Measurements from ENCODE around the gene ACTR3.

DNA sequence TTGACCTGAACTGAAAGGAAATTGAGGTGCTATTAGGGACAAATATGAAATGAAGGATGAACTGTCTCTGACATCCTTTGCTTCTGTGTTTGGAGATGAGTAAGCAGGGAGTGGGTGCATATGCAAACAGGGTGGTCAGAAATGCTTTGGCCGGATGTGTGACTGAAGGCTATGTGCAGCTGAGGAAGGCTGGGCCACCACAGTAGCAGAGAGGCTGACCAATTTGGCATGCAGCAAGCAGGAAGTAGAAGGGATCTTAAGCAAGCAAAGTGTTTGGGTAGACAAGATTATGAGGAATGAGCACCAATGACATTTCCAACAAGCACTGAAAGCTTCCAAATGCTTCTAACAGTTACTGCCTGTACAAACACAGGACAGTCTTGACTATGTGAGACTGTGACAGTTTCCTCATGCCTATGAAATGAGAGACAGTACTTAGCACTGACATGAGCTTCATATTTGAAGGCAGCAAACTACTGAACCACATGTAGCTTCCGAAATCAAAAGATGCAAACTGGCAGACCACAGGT, 3.3 kb upstream of the ACTR3 start:
- TF ChIP-seq, protein P1, sequence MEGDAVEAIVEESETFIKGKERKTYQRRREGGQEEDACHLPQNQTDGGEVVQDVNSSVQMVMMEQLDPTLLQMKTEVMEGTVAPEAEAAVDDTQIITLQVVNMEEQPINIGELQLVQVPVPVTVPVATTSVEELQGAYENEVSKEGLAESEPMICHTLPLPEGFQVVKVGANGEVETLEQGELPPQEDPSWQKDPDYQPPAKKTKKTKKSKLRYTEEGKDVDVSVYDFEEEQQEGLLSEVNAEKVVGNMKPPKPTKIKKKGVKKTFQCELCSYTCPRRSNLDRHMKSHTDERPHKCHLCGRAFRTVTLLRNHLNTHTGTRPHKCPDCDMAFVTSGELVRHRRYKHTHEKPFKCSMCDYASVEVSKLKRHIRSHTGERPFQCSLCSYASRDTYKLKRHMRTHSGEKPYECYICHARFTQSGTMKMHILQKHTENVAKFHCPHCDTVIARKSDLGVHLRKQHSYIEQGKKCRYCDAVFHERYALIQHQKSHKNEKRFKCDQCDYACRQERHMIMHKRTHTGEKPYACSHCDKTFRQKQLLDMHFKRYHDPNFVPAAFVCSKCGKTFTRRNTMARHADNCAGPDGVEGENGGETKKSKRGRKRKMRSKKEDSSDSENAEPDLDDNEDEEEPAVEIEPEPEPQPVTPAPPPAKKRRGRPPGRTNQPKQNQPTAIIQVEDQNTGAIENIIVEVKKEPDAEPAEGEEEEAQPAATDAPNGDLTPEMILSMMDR (conservative IDR thresholded peaks at IDR 0.05; ENCODE audit: low read depth, low read length) = no peak
- no peak for TF ChIP-seq EZH2 (IDR thresholded peaks at IDR 0.05; ENCODE audit: low read length, unreplicated experiment)

All from PC-3 (cell line).